ENCODE results near the gene OTUB2.
"Not testable (repeated sequence)": the region's sequence is repeated elsewhere in the genome, so short reads cannot be mapped to it uniquely, and the experiment has no call there.

The OTUB2 gene

DNA sequence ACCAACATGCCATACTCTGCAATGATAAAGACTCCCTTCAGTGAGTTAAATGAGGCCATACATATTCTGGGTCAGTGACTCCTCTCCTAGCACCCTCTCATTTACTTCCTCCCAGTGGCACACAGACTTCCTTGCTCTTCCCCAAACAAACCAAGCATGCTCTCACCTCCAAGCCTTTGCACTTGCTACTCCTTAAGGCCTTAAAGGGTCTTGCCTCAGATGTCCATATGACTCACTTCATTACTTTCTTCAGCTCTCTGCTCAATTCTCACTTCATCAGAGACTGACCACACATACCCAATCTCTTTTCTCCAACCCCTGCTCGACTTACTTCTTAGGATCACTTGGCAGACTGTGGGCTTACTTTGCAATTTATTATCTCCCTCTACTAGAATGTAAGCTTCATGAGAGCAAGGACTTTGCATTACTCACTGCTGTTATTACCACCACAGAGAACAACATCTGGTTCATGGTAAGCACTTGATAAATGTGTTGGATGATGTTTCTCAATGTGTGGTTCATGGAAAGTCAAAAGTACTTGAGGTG is 32.1 kb downstream of the OTUB2 start:
- DNase-seq (ENCODE audit: low read depth): no peak

- no peak for DNase-seq (ENCODE audit: low read depth)
Measured at GRCh38 chr14:94058674-94059138, 32.6 kb downstream of the OTUB2 start.

DNA sequence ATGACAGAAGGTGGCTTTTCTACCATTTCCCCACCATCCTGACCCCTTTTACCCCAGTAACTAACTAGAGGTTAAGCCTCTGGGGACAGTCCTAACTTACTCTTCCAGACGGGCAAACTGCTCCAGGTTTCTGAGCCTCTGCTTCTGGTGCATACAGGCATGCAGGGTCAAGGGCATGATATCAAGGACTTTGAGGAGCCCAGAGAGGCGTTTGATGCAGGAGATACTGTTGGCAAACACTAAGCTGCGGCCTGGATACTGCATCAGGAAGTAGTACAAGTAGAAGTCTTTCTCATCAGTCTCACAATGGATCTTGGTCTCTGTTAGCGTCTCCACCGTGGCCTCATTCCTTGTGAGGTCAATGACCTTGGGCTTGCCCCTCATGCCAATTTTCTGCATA is 33.9 kb downstream of the OTUB2 start:
- DNase-seq (ENCODE audit: low read depth): no peak

DNA sequence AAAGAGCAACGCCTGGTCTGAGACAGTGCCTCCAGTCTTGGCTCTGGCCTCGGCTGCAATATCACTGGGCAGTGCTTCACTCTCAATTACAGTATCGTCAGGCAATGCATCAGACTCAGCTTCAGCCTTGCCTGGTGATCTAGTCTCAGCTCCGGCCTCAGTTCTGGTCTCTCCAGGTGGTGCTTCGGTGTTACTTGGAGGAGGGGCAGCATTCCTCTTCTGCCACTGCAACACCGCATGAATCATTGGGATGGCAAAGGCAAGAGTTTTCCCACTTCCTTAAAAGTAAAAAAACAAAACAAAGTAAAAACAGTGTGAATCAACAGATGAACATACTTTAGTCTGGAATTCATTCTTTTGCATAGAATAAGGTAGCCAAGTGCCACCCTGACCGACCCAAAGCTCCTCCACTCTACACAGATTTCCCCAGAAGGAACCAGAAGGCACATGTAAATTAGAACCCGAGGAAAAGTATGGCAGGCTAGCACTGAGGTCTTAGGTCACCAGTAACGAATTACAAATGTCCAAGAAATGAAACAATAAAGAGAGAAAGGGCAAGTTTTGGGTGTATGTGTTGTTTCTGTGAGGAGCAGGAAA is 36.3 kb downstream of the OTUB2 start:
- DNase-seq (ENCODE audit: low read depth): no peak

- DNase-seq (ENCODE audit: low read depth): no peak
Measured at GRCh38 chr14:94066089-94066676, 40.0 kb downstream of the OTUB2 start.

DNA sequence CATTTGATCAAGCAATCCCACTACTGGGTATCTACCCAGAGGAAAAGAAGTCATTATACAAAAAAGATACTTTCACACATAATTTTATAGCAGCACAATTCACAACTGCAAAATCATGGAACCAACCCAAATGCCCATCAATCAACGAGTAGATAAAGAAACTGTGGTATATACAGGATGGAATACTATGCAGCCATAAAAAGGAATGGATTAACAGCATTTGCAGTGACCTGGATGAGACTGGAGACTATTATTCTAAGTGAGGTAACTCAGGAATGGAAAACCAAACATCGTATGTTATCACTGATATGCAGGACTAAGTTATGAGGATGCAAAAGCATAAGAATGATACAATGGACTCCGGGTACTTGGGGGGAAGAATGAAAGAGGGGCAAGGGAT is 45.9 kb downstream of the OTUB2 start:
- DNase-seq (ENCODE audit: low read depth): not testable (repeated sequence)

DNA sequence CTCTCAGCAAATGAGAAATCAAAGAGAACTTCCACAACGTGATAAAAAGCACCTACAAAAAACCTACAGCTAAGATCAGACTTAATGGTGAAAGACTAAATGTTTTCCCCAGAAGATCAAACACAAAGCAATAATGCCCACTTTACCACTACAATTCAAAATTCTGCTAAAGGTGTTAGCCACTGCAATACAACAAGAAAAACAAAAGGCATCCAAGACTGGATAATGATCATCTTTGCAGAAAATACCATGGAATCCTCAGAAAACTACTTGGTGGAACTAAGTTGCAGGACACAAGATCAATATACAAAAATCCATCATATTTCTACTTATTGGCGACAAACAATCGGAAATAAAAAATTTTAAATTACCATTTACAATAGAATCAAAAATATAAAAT is 48.4 kb downstream of the OTUB2 start:
- no peak for DNase-seq (ENCODE audit: low read depth)

DNA sequence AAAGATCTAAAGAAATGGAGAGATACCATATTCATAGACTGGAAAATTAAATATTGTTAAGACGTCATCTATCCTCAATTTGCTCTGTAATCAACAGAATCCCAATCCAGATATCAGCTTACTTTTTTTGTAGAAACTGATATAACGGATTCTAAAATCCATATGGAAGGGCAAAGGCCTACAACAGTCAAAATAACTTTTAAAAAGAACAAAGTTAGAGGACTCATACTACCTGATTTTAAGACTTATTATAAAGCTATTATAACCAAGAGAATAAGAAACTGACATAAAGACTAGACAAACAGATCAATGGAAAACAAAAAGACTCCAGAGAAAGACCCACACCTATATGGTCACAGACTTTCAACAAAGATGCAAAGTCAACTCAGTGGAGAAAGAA is 48.9 kb downstream of the OTUB2 start:
- DNase-seq (ENCODE audit: low read depth): no peak

DNA sequence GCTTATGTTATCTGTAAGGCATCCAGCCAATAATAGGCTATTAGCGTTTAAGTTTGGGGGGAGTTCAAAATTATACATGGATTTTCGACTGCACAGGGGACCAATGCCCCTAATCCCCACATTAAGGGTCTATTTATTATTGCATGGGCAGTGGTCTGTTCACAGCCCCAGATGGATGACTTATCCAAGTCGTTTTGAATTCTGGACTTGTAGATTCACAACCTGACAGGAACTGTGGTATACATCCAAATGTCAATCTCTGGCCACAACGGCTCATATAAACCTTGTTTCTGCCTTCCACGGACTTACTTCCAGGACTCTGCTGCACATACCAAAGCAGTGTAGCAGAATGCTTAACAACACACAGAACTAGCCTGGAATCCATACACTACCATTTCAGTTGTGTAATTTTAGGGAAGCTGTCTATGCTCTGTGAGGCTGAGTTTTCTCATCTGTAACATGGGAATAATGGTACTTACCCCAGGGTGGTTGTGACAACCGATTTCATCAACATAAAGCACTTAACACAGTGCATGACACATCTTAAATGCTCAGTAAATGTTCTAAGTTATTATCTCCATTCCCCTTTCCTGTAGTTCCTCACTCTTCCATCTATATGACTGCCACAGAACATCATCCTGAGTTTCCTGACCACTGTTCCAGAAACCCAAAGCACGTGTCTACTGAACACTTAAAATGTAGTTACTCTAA is 51.1 kb downstream of the OTUB2 start:
- DNase-seq (ENCODE audit: low read depth): no peak

DNA sequence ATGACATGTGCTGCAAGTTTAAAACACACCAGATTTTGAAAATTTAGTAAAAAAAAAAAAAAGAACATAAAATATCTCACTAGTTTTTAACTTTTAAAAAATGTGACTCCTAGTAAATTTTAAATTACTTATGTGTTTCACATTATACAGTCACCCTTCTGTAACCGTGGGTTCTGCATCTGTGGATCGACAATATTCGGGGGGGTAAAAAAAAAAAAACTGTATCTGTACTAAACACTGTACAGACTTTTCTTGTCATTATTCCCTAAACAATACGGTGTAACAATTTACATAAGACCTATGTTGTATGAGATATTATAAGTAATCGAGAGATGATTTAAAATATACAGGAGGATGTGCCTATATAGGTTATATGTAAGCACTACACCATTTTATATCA is 51.7 kb downstream of the OTUB2 start:
- no peak for DNase-seq (ENCODE audit: low read depth)

- no peak for DNase-seq (ENCODE audit: low read depth)
Measured at GRCh38 chr14:94079891-94080620, 53.9 kb downstream of the OTUB2 start.

DNA sequence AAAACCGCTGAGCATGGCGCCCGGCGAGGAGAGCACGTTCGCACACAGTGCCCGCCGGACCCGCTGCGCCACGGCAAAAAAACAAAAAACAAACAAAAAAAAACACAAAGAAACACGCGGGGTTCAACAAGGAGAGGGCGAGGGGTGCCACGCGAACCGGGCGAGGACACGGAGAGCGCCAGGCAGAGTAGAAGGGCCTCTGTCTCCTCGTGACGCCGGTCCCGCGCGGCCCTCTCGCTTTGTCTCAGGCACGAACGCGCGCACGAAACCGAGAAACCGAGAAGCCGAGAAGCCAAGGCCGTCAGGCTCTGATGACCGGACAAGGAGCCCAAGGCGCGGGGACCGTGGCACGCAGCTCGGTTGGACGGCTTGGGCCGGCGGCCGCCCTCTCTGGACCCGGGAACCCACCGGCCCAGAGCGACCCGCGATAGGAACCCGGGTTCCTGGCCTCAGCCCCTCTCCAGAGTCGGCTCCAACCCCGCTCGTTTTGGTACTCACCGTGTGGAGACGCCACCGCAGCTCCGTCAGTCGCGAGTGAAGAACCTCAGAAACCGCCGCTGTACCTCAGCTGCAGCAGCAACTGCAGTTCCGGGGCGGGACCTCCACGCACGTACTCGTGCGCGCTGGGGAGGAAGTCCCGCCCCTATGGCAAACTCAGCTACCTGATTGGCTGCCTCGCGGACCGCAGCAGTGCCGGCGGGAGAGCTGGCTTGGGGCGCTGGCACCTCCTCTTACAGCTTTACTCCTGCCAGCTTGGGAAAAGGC is 54.7 kb downstream of the OTUB2 start, which contains the start of the genes DDX24 and IFI27L1:
DDX24 (minus strand) TSS at position 582 of the 765 bp plus-strand sequence. CDS start 1,460 bp downstream, outside the sequence.
IFI27L1 (plus strand) TSS at position 690 of the 765 bp plus-strand sequence. CDS start 15,628 bp downstream, outside the sequence.
- DNase-seq (ENCODE audit: low read depth): peak; percentile 88

GRCh38 chr14:94081386-94081820 is 55.3 kb downstream of the OTUB2 start:
- no peak for DNase-seq (ENCODE audit: low read depth)

DNA sequence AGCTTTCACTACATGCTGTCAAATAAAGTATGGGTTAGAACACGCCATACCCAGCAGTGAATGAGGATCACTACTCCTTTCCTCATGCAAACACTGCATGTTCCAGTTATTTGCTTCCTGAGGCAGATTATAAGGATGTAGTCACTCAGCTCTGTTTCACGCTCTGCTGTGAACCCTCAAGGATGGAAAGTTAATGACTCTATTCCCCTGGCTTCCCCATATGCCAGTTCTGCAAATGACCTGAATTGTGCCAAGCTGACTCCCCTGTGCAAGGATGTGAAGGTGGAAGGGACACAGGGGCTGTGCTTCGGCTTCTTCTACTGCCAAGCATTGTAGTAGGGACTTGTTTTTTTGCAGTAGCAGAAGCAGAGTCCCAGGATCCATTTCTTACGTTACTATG is 61.8 kb downstream of the OTUB2 start:
- no peak for DNase-seq (ENCODE audit: low read depth)

- no peak for DNase-seq (ENCODE audit: low read depth)
Measured at GRCh38 chr14:94088516-94088915, 62.4 kb downstream of the OTUB2 start.

- DNase-seq (ENCODE audit: low read depth): no peak
Measured at GRCh38 chr14:94089479-94089878, 63.3 kb downstream of the OTUB2 start.

GRCh38 chr14:94093418-94093817 is 67.3 kb downstream of the OTUB2 start:
- DNase-seq (ENCODE audit: low read depth): no peak

DNA sequence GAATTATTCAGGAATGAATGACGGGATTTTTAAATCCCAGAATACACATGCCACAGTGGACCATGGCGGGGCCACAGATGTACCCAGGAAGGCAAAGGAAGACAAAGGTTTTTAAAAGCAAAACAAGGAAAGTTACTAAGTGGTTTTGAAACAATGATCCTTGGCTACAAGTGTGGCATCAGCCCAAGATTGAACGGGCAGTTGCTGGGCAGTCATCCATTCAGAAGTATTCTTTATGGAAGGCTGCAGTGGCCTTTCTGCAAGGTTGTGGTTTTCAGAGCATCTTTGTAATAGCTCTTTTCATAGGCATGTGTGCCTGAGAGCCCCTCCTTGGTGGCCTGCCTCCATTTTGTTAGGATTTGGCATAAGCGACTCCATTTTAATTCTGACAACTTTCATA is 71.0 kb downstream of the OTUB2 start:
- no peak for DNase-seq (ENCODE audit: low read depth)

All from CMK (cell line).